Bronchus fibroblast of lung (primary cell): Measurements from ENCODE around the gene BST1. TPM values are rescaled to one million over a fixed set of nuclear protein-coding genes. Genes with fewer than 3 reads are reported as not detected.

Source experiments
- total RNA-seq: library from RNA; depleted of rRNA; stranded (reverse); fragments of >200 nt; gene quantifications from 2 replicates; pipeline ENCODE4 v1.2.3, GENCODE V29; 2015

BST1 gene, protein sequence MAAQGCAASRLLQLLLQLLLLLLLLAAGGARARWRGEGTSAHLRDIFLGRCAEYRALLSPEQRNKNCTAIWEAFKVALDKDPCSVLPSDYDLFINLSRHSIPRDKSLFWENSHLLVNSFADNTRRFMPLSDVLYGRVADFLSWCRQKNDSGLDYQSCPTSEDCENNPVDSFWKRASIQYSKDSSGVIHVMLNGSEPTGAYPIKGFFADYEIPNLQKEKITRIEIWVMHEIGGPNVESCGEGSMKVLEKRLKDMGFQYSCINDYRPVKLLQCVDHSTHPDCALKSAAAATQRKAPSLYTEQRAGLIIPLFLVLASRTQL
- 9.2 and 9.4 TPM in 2 replicates for total RNA-seq

DNA sequence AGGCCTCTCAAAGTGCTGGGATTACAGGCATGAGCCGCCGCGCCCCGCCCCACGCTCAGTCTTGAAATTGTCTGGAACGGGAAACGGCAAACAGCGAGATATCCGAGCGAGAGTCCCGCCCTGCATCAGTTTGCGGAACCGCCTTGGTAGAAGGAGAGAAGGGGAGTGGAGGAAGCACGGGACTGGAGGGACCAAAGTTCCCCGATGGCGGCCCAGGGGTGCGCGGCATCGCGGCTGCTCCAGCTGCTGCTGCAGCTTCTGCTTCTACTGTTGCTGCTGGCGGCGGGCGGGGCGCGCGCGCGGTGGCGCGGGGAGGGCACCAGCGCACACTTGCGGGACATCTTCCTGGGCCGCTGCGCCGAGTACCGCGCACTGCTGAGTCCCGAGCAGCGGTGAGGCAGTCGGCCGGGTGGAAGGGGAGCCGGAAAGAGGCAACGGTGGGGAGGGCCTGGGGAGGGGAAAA, at the start of gene BST1:
Gene BST1, plus strand, starts transcription at position 125 of the 463 bp plus-strand sequence. Its CDS starts 80 bp downstream, at position 205.

DNA sequence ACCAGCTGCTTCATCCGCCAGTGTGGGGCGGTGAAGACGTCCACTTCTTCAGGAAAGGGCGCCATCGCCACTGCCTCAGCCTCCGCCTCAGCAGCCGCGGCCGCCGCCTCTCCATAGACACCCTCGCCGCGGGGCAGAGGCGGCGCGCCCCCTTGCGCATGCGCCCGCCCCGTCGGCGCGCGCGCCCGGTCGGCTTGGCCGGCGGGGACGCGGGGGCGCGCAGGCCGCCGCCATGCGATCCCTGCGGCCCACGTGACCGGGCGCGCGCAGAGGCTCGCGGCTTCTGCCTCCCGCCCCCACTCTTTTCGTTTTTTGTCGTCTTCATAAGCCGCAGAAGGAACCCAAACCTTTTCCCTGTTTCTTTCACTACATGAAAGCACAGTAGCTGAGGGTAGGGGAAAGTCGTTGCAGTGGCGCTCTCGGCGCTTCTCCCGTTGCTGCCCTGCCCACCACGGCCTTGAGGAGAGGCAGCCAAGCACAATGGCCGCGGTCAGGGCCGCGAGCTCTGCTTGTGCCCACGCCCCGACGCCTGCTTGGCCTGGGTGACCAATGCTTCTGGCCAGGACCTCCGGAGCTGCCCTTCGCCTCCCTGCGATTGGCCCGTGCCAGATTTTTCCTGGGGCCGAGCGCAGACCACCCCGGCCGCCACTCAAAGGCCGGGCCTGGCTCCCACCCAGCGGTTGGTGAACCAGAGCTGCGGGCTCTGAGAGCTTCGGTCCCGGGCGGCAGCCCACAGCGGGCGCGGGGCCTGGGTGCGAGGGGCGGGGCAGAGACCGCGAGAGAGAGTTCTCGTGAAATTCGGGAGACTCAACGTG, 47.4 kb upstream of the BST1 start, which contains the start of gene FBXL5:
Gene FBXL5, minus strand, starts transcription at position 135 of the 815 bp plus-strand sequence. Its CDS starts 70 bp downstream, at position 65.

DNA sequence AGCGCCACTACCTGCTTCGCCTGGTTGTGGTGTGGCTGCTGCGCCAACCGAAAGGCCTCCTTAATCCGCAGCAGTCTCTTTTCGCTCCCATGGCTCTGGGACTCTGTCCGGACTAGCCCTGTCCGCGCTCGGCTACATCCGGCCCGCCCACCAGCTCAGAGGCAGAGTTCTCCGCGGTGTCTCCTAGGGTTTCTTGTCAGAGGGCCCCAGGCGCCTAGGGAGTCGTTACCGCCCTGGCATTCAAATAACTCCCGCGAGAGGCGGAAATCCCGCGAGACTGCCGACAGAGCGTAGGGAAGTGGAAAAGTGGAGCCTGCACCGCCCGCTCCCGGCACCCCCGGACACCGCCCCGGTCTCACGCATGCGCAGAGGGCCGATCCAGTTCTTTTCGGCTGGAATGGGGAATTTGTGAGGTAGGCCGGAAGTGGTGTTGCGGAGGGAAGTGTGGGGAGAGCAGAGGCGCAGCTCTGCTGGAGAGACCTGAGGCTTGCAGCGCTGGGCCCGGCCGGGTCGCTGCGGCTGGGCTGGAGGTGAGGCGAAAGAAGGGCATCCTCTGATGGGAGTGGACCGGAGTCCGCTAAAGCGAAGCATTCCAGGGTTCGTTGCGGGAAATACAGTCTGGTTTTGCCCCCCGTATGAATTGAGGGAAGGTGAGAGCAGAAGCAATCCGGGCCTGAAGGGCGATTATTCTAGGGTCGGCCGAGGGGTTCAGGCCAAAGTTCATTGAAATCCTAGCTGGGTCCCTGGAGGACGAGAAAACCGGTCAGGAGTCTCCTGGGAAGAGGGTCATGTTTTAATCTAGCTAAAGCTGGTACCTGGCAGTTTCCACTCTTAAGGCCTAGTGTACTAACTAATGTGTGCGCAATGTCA, 21.3 kb upstream of the BST1 start, which contains the start of gene FAM200B:
Gene FAM200B, plus strand, starts transcription at position 456 of the 870 bp plus-strand sequence. CDS start 5,151 bp downstream, outside the sequence.

DNA sequence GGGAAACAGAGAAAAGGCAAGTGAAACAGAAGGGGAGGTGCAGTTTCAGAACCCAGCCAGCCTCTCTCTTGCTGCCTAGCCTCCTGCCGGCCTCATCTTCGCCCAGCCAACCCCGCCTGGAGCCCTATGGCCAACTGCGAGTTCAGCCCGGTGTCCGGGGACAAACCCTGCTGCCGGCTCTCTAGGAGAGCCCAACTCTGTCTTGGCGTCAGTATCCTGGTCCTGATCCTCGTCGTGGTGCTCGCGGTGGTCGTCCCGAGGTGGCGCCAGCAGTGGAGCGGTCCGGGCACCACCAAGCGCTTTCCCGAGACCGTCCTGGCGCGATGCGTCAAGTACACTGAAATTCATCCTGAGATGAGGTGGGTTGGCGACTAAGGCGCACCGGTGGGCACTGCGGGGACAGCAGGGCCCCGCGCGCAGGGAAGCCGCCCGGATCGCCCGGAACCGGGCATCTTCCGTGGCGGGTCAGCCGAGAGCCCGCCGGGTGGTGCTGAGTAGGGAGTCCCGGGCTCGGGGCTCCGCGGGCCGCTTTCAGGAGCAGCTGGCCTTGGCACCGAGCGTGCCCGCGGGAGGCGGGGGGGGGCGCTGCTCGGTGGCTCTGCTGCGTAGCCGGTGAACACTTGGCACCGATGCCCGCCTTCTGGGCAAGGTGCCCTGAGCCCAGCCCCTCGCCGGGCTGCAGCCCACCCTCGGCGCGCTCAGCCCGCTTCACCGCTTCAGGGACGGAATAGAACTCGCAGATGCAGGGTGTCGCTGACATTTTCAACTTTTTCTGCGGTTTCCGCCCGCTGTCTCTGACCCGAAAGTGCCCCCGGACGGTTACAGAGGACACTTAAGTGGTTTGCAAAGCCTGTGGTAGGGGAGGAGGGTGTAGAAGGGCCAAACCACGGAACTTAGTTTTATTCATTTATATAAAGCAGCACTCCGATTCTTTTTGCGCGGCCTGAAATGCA, 75.7 kb downstream of the BST1 start, which contains the start of gene CD38:
Gene CD38, plus strand, starts transcription at position 40 of the 953 bp plus-strand sequence. Its CDS starts 87 bp downstream, at position 127.

Other genes starting within 250 kb of the BST1 start
- gene CC2D2A, start 233.2 kb upstream of the BST1 start, total RNA-seq = 25.9 TPM in 2 replicates
- 55.4 and 62.7 TPM in 2 replicates for gene FBXL5, start 47.7 kb upstream of the BST1 start, total RNA-seq
- gene FAM200B, start 21.2 kb upstream of the BST1 start, total RNA-seq = 28.4 and 29.6 TPM in 2 replicates
- under 0.01 TPM in 1 of 2 replicates, not detected in the other for gene CD38, start 75.3 kb downstream of the BST1 start, total RNA-seq
- not detected in 2 replicates for gene FGFBP1, start 235.7 kb downstream of the BST1 start, total RNA-seq